Esophagus muscularis mucosa (tissue), 4 donors: ENCODE results near the gene RAD51B. TPM values are rescaled to one million over a fixed set of nuclear protein-coding genes. Genes with fewer than 3 reads are reported as not detected.

ENCODE experiments used
- DNase-seq: peaks from one replicate; pipeline ENCODE4 v3.0.0-alpha.2; 2017; ENCODE audit errors: extremely low spot score
- H3K27ac ChIP-seq, 4 donors: fragments of 200-600 bp; sonication (generic); replicated peaks in 1 of 4; 1 replicate in 3 of 4; 2 replicates in 1 of 4; pipeline ENCODE4 v1.5.1; 2016 to 2019; ENCODE audit warnings: mild to moderate bottlenecking in 1 of 4
- H3K27me3 ChIP-seq, 4 donors: fragments of 200-600 bp; sonication (generic); one replicate each; pipeline versions ENCODE4 v1.5.1 to v1.6.0; 2016 to 2019
- H3K36me3 ChIP-seq, 4 donors: fragments of 200-600 bp; sonication (generic); one replicate each; pipeline ENCODE4 v1.5.1; 2016 to 2019
- H3K4me1 ChIP-seq, 4 donors: fragments of 200-600 bp; sonication (generic); one replicate each; pipeline ENCODE4 v1.5.1; 2016 to 2019
- H3K4me3 ChIP-seq, 4 donors: fragments of 200-600 bp; sonication (generic); 1 replicate in 2 of 4; 2 replicates in 2 of 4; pipeline ENCODE4 v1.5.1; 2016 to 2019; ENCODE audit warnings: mild to moderate bottlenecking in 4 of 4, moderate library complexity in 1 of 4
- H3K9me3 ChIP-seq, 4 donors: fragments of 200-600 bp; sonication (generic); 1 replicate in 3 of 4; 2 replicates in 1 of 4; pipeline ENCODE4 v1.5.1; 2016 to 2019
- CTCF ChIP-seq, 3 experiments: fragments of 200-600 bp in 2 of 3; fragments of 450-650 bp in 1 of 3; sonication (generic) in 2 of 3; IDR thresholded peaks; one replicate each; pipeline ENCODE4 v1.5.1; 2017 to 2019; ENCODE audit warnings: antibody characterized with exemption in 3 of 3, mild to moderate bottlenecking in 2 of 3, moderate library complexity in 1 of 3
- EP300 ChIP-seq: sonication (generic); formaldehyde crosslinking; IDR thresholded peaks from one replicate; pipeline ENCODE4 v1.6.1; 2017; ENCODE audit warnings: antibody characterized with exemption
- POLR2A ChIP-seq: fragments of 450-650 bp; IDR thresholded peaks from one replicate; pipeline ENCODE4 v1.6.1; 2017; ENCODE audit warnings: antibody characterized with exemption, moderate library complexity, mild to moderate bottlenecking, low read depth
- POLR2AphosphoS5 ChIP-seq, 2 donors: sonication (generic); formaldehyde crosslinking; IDR thresholded peaks; one replicate each; pipeline ENCODE4 v1.6.1; 2017; ENCODE audit warnings: antibody characterized with exemption in 2 of 2
- WGBS: methylation state at CpG from one replicate; pipeline ENCODE4 v1.1.5; 2018; 5-methylcytosine and 5-hydroxymethylcytosine counted together
- intact Hi-C: fragments of 100-400 bp; cut with DNase I; formaldehyde crosslinking; loops from one replicate; pipeline ENCODE4 v1.15.1; 2023
- total RNA-seq, 4 donors: library from RNA; depleted of rRNA; stranded (reverse); fragments of >200 nt; gene quantifications; one replicate each; pipeline versions ENCODE4 v1.1.0 to v1.2.1, GENCODE V29; 2016

The RAD51B gene
- total RNA-seq, 4 donors from 2014 or later = 2.8 to 11.1 (median 5.1) TPM

- no peak for DNase-seq
- no peaks in the 10 kb centered on the region for H3K9me3 ChIP-seq
- H3K27ac ChIP-seq = no peak overlapping the region
- H3K4me1 ChIP-seq = no peaks in the 10 kb centered on the region
- no peaks in the 10 kb centered on the region for H3K36me3 ChIP-seq
- H3K4me3 ChIP-seq = no peak overlapping the region
- 82% methylated on average over 3 of the region's 3 CpGs for WGBS
- intact Hi-C loops = no loop called here
- H3K27me3 ChIP-seq = no peaks in the 10 kb centered on the region
- TF ChIP-seq EP300 = no peak
- TF ChIP-seq CTCF (IDR thresholded peaks at IDR 0.05) = no peak
- TF ChIP-seq POLR2AphosphoS5 (IDR thresholded peaks at IDR 0.05) = no peak
Observed at GRCh38 chr14:67875175-67876006, 55.8 kb downstream of the RAD51B start.

DNA sequence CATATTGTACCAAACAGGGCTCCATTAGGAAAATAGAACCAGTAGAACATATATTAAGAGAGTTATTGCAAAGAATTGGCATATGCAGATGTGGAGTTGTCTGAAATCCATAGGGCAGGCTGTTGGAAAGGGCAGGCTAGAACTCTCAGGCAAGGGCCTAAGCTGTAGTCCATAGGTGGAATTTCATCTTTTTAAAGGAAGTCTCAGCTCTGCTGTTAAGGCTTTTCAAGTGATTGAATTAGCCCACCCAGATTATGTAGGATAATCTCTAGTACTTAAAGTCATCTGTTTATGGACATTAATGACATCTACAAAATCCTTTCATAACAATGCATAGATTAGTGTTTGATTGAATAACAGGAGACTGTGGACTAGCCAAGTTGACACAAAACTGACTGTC is 59.4 kb downstream of the RAD51B start:
- no peak overlapping the region for H3K27ac ChIP-seq
- no peak for DNase-seq
- no peak overlapping the region for H3K4me3 ChIP-seq
- no peak for TF ChIP-seq CTCF (IDR thresholded peaks at IDR 0.05)
- TF ChIP-seq EP300 = no peak
- TF ChIP-seq POLR2AphosphoS5 (IDR thresholded peaks at IDR 0.05) = no peak
- TF ChIP-seq POLR2A = no peak
- intact Hi-C loops = no loop called here
- H3K27me3 ChIP-seq = no peaks in the 10 kb centered on the region
- peaks cover 0 to 1% (median under 1%) of the 10 kb centered on the region in 4 donors for H3K4me1 ChIP-seq
- no peaks in the 10 kb centered on the region for H3K36me3 ChIP-seq
- no peaks in the 10 kb centered on the region for H3K9me3 ChIP-seq

DNA sequence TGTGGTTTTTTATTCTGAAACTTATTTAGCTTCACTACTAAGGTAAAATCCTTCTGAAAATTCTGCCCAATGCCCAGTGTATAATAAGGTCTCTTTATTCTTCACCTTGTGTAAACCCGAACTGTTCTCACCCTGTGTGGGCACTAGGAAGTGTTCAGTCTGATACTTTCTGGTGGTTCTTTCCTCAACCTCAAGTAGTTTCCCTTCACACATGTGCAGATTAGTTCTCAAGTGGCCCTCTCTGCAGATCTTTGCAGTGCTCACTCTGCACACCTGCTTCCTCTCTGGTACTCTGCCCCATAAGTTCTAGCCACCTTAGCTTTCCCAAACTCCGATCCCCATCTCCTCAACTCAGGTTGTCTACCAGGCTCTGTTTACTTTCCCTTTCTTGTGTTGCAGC is 61.6 kb downstream of the RAD51B start:
- TF ChIP-seq EP300 = no peak
- no peak for TF ChIP-seq POLR2A
- TF ChIP-seq CTCF (IDR thresholded peaks at IDR 0.05) = no peak
- TF ChIP-seq POLR2AphosphoS5 (IDR thresholded peaks at IDR 0.05) = no peak
- H3K27ac ChIP-seq = no peak overlapping the region
- no peaks in the 10 kb centered on the region for H3K36me3 ChIP-seq
- 80% methylated on average over 2 of the region's 2 CpGs for WGBS
- peaks cover 0 to 7% (median 5%) of the 10 kb centered on the region in 4 donors for H3K4me1 ChIP-seq
- intact Hi-C loops = no loop called here
- H3K9me3 ChIP-seq = no peaks in the 10 kb centered on the region
- no peaks in the 10 kb centered on the region for H3K27me3 ChIP-seq
- DNase-seq = no peak
- H3K4me3 ChIP-seq = no peak overlapping the region

- intact Hi-C loops = no loop called here
- H3K4me1 ChIP-seq = peaks cover 0 to 7% (median 5%) of the 10 kb centered on the region in 4 donors
- H3K27ac ChIP-seq = no peak overlapping the region
- H3K27me3 ChIP-seq = no peaks in the 10 kb centered on the region
- H3K36me3 ChIP-seq = no peaks in the 10 kb centered on the region
- no peak overlapping the region for H3K4me3 ChIP-seq
- WGBS = 90% methylated on average over 4 of the region's 4 CpGs
- no peaks in the 10 kb centered on the region for H3K9me3 ChIP-seq
- TF ChIP-seq POLR2AphosphoS5 (IDR thresholded peaks at IDR 0.05) (no peak), CTCF (IDR thresholded peaks at IDR 0.05) (no peak), EP300 (no peak), POLR2A (no peak)
- DNase-seq = no peak
Observed at GRCh38 chr14:67882986-67883555, 63.5 kb downstream of the RAD51B start.
